MM.1S (cell line): ENCODE measurements around the gene GSTA4.

ENCODE experiments used
- EZH2 ChIP-seq: fragments of 300-600 bp; sonication (generic); optimal IDR thresholded peaks from 2 replicates; pipeline ENCODE3; 2017; ENCODE audit warnings: low read depth, mild to moderate bottlenecking, antibody characterized with exemption, low read length, mixed read lengths
- EZH2phosphoT487 ChIP-seq: fragments of 300-600 bp; sonication (generic); IDR thresholded peaks from 2 replicates; pipeline ENCODE4 v1.6.1; 2018; ENCODE audit warnings: antibody characterized with exemption, low read length
- TF ChIP-seq, protein P1 (sequence below): fragments of 300-600 bp; sonication (generic); IDR thresholded peaks from 2 replicates; pipeline ENCODE4 v1.5.1; 2016; ENCODE audit warnings: antibody characterized with exemption, low read length, mixed read lengths

DNA sequence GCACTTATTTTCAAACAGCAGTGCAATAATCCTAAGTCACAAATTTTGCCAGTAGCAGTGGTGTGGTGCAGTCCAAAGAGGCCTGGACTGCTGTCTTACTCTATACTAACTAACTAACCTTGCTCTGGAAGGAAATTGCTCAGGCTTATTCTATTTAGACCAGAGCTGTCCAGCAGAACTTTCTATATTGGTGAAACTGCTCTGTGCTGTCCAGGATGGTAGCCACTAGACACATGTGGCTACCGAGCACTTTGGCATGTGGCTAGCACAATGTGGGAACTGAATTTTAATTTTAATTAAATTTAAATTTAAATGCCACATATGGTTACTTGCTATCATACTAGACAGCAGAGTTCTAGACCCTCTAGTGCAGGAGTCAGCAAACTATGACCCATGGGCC lies 43.1 kb upstream of the GSTA4 start:
- no peak for TF ChIP-seq EZH2
- TF ChIP-seq EZH2phosphoT487: no peak
- TF ChIP-seq, protein P1, sequence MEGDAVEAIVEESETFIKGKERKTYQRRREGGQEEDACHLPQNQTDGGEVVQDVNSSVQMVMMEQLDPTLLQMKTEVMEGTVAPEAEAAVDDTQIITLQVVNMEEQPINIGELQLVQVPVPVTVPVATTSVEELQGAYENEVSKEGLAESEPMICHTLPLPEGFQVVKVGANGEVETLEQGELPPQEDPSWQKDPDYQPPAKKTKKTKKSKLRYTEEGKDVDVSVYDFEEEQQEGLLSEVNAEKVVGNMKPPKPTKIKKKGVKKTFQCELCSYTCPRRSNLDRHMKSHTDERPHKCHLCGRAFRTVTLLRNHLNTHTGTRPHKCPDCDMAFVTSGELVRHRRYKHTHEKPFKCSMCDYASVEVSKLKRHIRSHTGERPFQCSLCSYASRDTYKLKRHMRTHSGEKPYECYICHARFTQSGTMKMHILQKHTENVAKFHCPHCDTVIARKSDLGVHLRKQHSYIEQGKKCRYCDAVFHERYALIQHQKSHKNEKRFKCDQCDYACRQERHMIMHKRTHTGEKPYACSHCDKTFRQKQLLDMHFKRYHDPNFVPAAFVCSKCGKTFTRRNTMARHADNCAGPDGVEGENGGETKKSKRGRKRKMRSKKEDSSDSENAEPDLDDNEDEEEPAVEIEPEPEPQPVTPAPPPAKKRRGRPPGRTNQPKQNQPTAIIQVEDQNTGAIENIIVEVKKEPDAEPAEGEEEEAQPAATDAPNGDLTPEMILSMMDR: no peak
